Sciatic nerve (tissue), 2 donors: Measurements from ENCODE around the gene ARMC2. TPM values are rescaled to one million over a fixed set of nuclear protein-coding genes. Genes with fewer than 3 reads are reported as not detected.

Source experiments
- ATAC-seq: fragments of 200-7000 bp; cut with Tn5 transposase; one replicate; pipeline ENCODE4 v1.9.1; 2020; ENCODE audit warnings: mild to moderate bottlenecking, moderate library complexity
- DNase-seq: peaks from one replicate; pipeline ENCODE4 v3.0.0-alpha.2; 2020; ENCODE audit warnings: low spot score
- intact Hi-C: fragments of 100-400 bp; cut with DNase I; formaldehyde crosslinking; loops from one replicate; pipeline ENCODE4 v1.14.2; 2022
- total RNA-seq: library from RNA; stranded (reverse); fragmentation: NEBNext Ultra II Directional; extraction: Animal tissue kit (Norgen Biotek cat#: 25700); gene quantifications from one replicate; pipeline ENCODE4 v1.2.1, GENCODE V29; 2021
- donor health status: DM: no; HTN: no; CAD: no.
- donor health status: DM: no; HTN: no; CAD: no.

ARMC2 gene
- total RNA-seq, 1 donor from 2014 or later, result 17.2 TPM

- DNase-seq, result no peak
- no peak for ATAC-seq
- intact Hi-C loops, result loop anchor here (10.0 kb wide), 1 partner anchor 508 kb away; no protein-coding TSS in a partner anchor
Measured at GRCh38 chr6:108822401-108822800, 25.8 kb upstream of the ARMC2 start.

- intact Hi-C loops, result loop anchor here (10.0 kb wide), 1 partner anchor 511 kb away; no protein-coding TSS in a partner anchor
- DNase-seq (no peak), ATAC-seq (no peak)
Measured at GRCh38 chr6:108825326-108825725, 22.9 kb upstream of the ARMC2 start.

- no peak for DNase-seq
- intact Hi-C loops, result no loop called here
- ATAC-seq, result peak; percentile 65
Measured at GRCh38 chr6:108831104-108831503, 17.1 kb upstream of the ARMC2 start.

GRCh38 chr6:108832738-108833137 is 15.5 kb upstream of the ARMC2 start:
- DNase-seq, result no peak
- ATAC-seq, result no peak
- intact Hi-C loops, result no loop called here

GRCh38 chr6:108835218-108835850 is 12.9 kb upstream of the ARMC2 start:
- peak; percentile 89 for ATAC-seq
- intact Hi-C loops, result loop anchor here (5.0 kb wide), 1 partner anchor 278 kb away; no protein-coding TSS in a partner anchor

GRCh38 chr6:108836061-108836460 is 12.2 kb upstream of the ARMC2 start:
- DNase-seq, result no peak
- ATAC-seq, result no peak
- intact Hi-C loops, result loop anchor here (5.0 kb wide), 1 partner anchor 279 kb away; no protein-coding TSS in a partner anchor

More at GRCh38 chr6:108835218-108835850, 12.9 kb upstream of the ARMC2 start:
- DNase-seq, result peak; percentile 91

- DNase-seq (no peak), ATAC-seq (no peak)
- intact Hi-C loops, result loop anchor here (5.0 kb wide), 1 partner anchor 280 kb away; no protein-coding TSS in a partner anchor
Measured at GRCh38 chr6:108837236-108837971, 10.8 kb upstream of the ARMC2 start.

GRCh38 chr6:108838101-108838717 is 10.0 kb upstream of the ARMC2 start:
- intact Hi-C loops, result loop anchor here (5.0 kb wide), 1 partner anchor 281 kb away; no protein-coding TSS in a partner anchor
- DNase-seq, result no peak
- peak; percentile 11 for ATAC-seq

- no peak for ATAC-seq
- DNase-seq, result no peak
Measured at GRCh38 chr6:108839083-108839642, 9.1 kb upstream of the ARMC2 start.

GRCh38 chr6:108840919-108841318 is 7.3 kb upstream of the ARMC2 start:
- intact Hi-C loops, result no loop called here
- ATAC-seq, result no peak

More at GRCh38 chr6:108839083-108839642, 9.1 kb upstream of the ARMC2 start:
- intact Hi-C loops, result loop anchor here (5.0 kb wide), 1 partner anchor 282 kb away; no protein-coding TSS in a partner anchor

GRCh38 chr6:108841377-108841855 is 6.8 kb upstream of the ARMC2 start:
- DNase-seq, result peak; percentile 64
- intact Hi-C loops, result no loop called here
- ATAC-seq, result peak; percentile 82

More at GRCh38 chr6:108840919-108841318, 7.3 kb upstream of the ARMC2 start:
- no peak for DNase-seq

GRCh38 chr6:108844135-108844534 is 4.1 kb upstream of the ARMC2 start:
- no peak for ATAC-seq
- no peak for DNase-seq
- intact Hi-C loops, result loop anchor here (2.0 kb wide), 1 partner anchor 75 kb away; no protein-coding TSS in a partner anchor

GRCh38 chr6:108845145-108845544 is 3.1 kb upstream of the ARMC2 start:
- DNase-seq, result no peak
- no peak for ATAC-seq
- intact Hi-C loops, result loop anchor here (1.0 to 2.0 kb wide), 2 partner anchors 28 to 76 kb away; no protein-coding TSS in a partner anchor

- ATAC-seq (no peak), DNase-seq (no peak)
- intact Hi-C loops, result no loop called here
Measured at GRCh38 chr6:108846101-108846500, 2.1 kb upstream of the ARMC2 start.

GRCh38 chr6:108846628-108847027 is 1.6 kb upstream of the ARMC2 start:
- DNase-seq (no peak), ATAC-seq (no peak)
- intact Hi-C loops, result no loop called here

GRCh38 chr6:108847738-108848115 is 495 bp upstream of the ARMC2 start:
- no peak for DNase-seq
- intact Hi-C loops, result no loop called here
- ATAC-seq, result no peak

GRCh38 chr6:108850669-108851465 is 2.6 kb downstream of the ARMC2 start:
- intact Hi-C loops, result no loop called here
- ATAC-seq, result no peak
- DNase-seq, result no peak

GRCh38 chr6:108851756-108852155 is 3.5 kb downstream of the ARMC2 start:
- intact Hi-C loops, result no loop called here
- ATAC-seq (no peak), DNase-seq (no peak)
